ENCODE results near the gene RCSD1.

GRCh38 chr1:167640051-167640450 lies 10.0 kb downstream of the RCSD1 start:
- TF ChIP-seq CTCF (IDR thresholded peaks at IDR 0.05) (no peak), POLR2A (IDR thresholded peaks at IDR 0.05) (no peak)
